ENCODE results near the gene ENPP6.
"Not testable (repeated sequence)": the region's sequence is repeated elsewhere in the genome, so short reads cannot be mapped to it uniquely, and the experiment has no call there.

ENPP6 gene

GRCh38 chr4:184146951-184147350 is 70.7 kb downstream of the ENPP6 start:
- H3K27me3 ChIP-seq (ENCODE audit: low read depth, low read length): no peaks in the 10 kb centered on the region
- no peaks in the 10 kb centered on the region for H3K4me1 ChIP-seq (ENCODE audit: low read length)
- TF ChIP-seq, protein P1, sequence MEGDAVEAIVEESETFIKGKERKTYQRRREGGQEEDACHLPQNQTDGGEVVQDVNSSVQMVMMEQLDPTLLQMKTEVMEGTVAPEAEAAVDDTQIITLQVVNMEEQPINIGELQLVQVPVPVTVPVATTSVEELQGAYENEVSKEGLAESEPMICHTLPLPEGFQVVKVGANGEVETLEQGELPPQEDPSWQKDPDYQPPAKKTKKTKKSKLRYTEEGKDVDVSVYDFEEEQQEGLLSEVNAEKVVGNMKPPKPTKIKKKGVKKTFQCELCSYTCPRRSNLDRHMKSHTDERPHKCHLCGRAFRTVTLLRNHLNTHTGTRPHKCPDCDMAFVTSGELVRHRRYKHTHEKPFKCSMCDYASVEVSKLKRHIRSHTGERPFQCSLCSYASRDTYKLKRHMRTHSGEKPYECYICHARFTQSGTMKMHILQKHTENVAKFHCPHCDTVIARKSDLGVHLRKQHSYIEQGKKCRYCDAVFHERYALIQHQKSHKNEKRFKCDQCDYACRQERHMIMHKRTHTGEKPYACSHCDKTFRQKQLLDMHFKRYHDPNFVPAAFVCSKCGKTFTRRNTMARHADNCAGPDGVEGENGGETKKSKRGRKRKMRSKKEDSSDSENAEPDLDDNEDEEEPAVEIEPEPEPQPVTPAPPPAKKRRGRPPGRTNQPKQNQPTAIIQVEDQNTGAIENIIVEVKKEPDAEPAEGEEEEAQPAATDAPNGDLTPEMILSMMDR (IDR thresholded peaks at IDR 0.05; ENCODE audit: low read depth, low read length): no peak
- TF ChIP-seq EZH2phosphoT487 (IDR thresholded peaks at IDR 0.05; ENCODE audit: low read depth): no peak
- no peaks in the 10 kb centered on the region for H3K79me2 ChIP-seq (ENCODE audit: low read length)
- H4K20me1 ChIP-seq (ENCODE audit: insufficient read depth, low read length): no peaks in the 10 kb centered on the region
- H3K9ac ChIP-seq (ENCODE audit: low read length): no peak overlapping the region
- H3K27ac ChIP-seq (ENCODE audit: low read length): no peak overlapping the region
- no peaks in the 10 kb centered on the region for H3K9me3 ChIP-seq (ENCODE audit: insufficient read depth, low read length)
- no peak overlapping the region for H3K4me2 ChIP-seq (ENCODE audit: low read length)
- H3K4me3 ChIP-seq (ENCODE audit: low read length): no peak overlapping the region
- no peak overlapping the region for H2AFZ ChIP-seq (ENCODE audit: low read depth, low read length)
- no peaks in the 10 kb centered on the region for H3K36me3 ChIP-seq (replicated peaks; ENCODE audit: low read depth, low read length)

- Histone ChIP-seq H3K4me2 (ENCODE audit: low read length) (no peak overlapping the region), H3K4me3 (ENCODE audit: low read length) (no peak overlapping the region), H3K27ac (ENCODE audit: low read length) (no peak overlapping the region), H4K20me1 (ENCODE audit: insufficient read depth, low read length) (no peaks in the 10 kb centered on the region), H3K9ac (ENCODE audit: low read length) (no peak overlapping the region), H3K79me2 (ENCODE audit: low read length) (no peaks in the 10 kb centered on the region), H3K4me1 (ENCODE audit: low read length) (no peaks in the 10 kb centered on the region), H3K27me3 (ENCODE audit: low read depth, low read length) (no peaks in the 10 kb centered on the region), H3K36me3 (replicated peaks; ENCODE audit: low read depth, low read length) (no peaks in the 10 kb centered on the region), H3K9me3 (ENCODE audit: insufficient read depth, low read length) (no peaks in the 10 kb centered on the region), H2AFZ (ENCODE audit: low read depth, low read length) (no peak overlapping the region)
- TF ChIP-seq EZH2phosphoT487 (IDR thresholded peaks at IDR 0.05; ENCODE audit: low read depth): no peak
- TF ChIP-seq, protein P1 (IDR thresholded peaks at IDR 0.05; ENCODE audit: low read depth, low read length): no peak
Measured at GRCh38 chr4:184145596-184145995, 72.1 kb downstream of the ENPP6 start.

GRCh38 chr4:184143770-184144564 is 73.7 kb downstream of the ENPP6 start:
- no peak overlapping the region for H3K27ac ChIP-seq (ENCODE audit: low read length)
- no peaks in the 10 kb centered on the region for H4K20me1 ChIP-seq (ENCODE audit: insufficient read depth, low read length)
- H3K4me2 ChIP-seq (ENCODE audit: low read length): no peak overlapping the region
- H3K4me3 ChIP-seq (ENCODE audit: low read length): no peak overlapping the region
- H2AFZ ChIP-seq (ENCODE audit: low read depth, low read length): no peak overlapping the region
- no peak overlapping the region for H3K9ac ChIP-seq (ENCODE audit: low read length)
- H3K4me1 ChIP-seq (ENCODE audit: low read length): no peaks in the 10 kb centered on the region
- TF ChIP-seq, protein P1 (IDR thresholded peaks at IDR 0.05; ENCODE audit: low read depth, low read length): peak; percentile 5; the same call in 1 of the 2 replicates
- no peak for TF ChIP-seq EZH2phosphoT487 (IDR thresholded peaks at IDR 0.05; ENCODE audit: low read depth)
- H3K36me3 ChIP-seq (replicated peaks; ENCODE audit: low read depth, low read length): no peaks in the 10 kb centered on the region
- H3K9me3 ChIP-seq (ENCODE audit: insufficient read depth, low read length): no peaks in the 10 kb centered on the region
- no peaks in the 10 kb centered on the region for H3K27me3 ChIP-seq (ENCODE audit: low read depth, low read length)
- no peaks in the 10 kb centered on the region for H3K79me2 ChIP-seq (ENCODE audit: low read length)

GRCh38 chr4:184142121-184143000 is 75.3 kb downstream of the ENPP6 start:
- Histone ChIP-seq H4K20me1 (ENCODE audit: insufficient read depth, low read length) (no peaks in the 10 kb centered on the region), H3K4me2 (ENCODE audit: low read length) (no peak overlapping the region)

GRCh38 chr4:184140901-184141300 is 76.8 kb downstream of the ENPP6 start:
- H3K36me3 ChIP-seq (replicated peaks; ENCODE audit: low read depth, low read length); H3K4me2 ChIP-seq (ENCODE audit: low read length); H3K4me1 ChIP-seq (ENCODE audit: low read length); H2AFZ ChIP-seq (ENCODE audit: low read depth, low read length); H4K20me1 ChIP-seq (ENCODE audit: insufficient read depth, low read length); H3K9ac ChIP-seq (ENCODE audit: low read length); H3K4me3 ChIP-seq (ENCODE audit: low read length); H3K79me2 ChIP-seq (ENCODE audit: low read length); H3K9me3 ChIP-seq (ENCODE audit: insufficient read depth, low read length); H3K27me3 ChIP-seq (ENCODE audit: low read depth, low read length); H3K27ac ChIP-seq (ENCODE audit: low read length): not testable (repeated sequence)

More at GRCh38 chr4:184142121-184143000, 75.3 kb downstream of the ENPP6 start:
- H2AFZ ChIP-seq (ENCODE audit: low read depth, low read length): no peak overlapping the region
- no peaks in the 10 kb centered on the region for H3K4me1 ChIP-seq (ENCODE audit: low read length)
- no peak overlapping the region for H3K4me3 ChIP-seq (ENCODE audit: low read length)
- no peak overlapping the region for H3K9ac ChIP-seq (ENCODE audit: low read length)
- H3K36me3 ChIP-seq (replicated peaks; ENCODE audit: low read depth, low read length): no peaks in the 10 kb centered on the region
- no peaks in the 10 kb centered on the region for H3K27me3 ChIP-seq (ENCODE audit: low read depth, low read length)
- TF ChIP-seq, protein P1 (IDR thresholded peaks at IDR 0.05; ENCODE audit: low read depth, low read length): no peak
- TF ChIP-seq EZH2phosphoT487 (IDR thresholded peaks at IDR 0.05; ENCODE audit: low read depth): no peak
- no peaks in the 10 kb centered on the region for H3K79me2 ChIP-seq (ENCODE audit: low read length)
- H3K9me3 ChIP-seq (ENCODE audit: insufficient read depth, low read length): no peaks in the 10 kb centered on the region
- H3K27ac ChIP-seq (ENCODE audit: low read length): no peak overlapping the region
